ENCODE results near the gene GPR101. TPM values are rescaled to one million over a fixed set of nuclear protein-coding genes. Genes with fewer than 3 reads are reported as not detected.
A peak's percentile ranks its signal among the peaks of the same experiment; 100 is the strongest.

GPR101 gene
- total and polyA plus RNA-seq, 7 experiments from 2014 or later, result not detected

- peaks cover 0 to 2% (median 0%) of the 10 kb centered on the region in 11 donors for H3K9me3 Mint-ChIP-seq
- POLR2A ChIA-PET, result no interaction called here
- Histone ChIP-seq H3K27me3 (ENCODE audit: control insufficient read depth in 2 of 2, insufficient read depth in 2 of 2, low read length in 2 of 2) (no peaks in the 10 kb centered on the region), H3K27ac (ENCODE audit: low read depth, low read length) (no peak overlapping the region), H3K36me3 (ENCODE audit: control insufficient read depth in 2 of 3, insufficient read depth in 3 of 3, low read length in 3 of 3) (no peaks in the 10 kb centered on the region), H3K4me1 (ENCODE audit: control insufficient read depth in 2 of 2, insufficient read depth in 2 of 2, low read length in 2 of 2) (no peaks in the 10 kb centered on the region), H3K9me3 (ENCODE audit: control insufficient read depth in 2 of 3, low read length in 3 of 3) (no peaks in the 10 kb centered on the region), H3K4me3 (ENCODE audit: low read length) (no peak overlapping the region)
- H3K27me3 Mint-ChIP-seq, result peaks cover 9 to 18% (median 12%) of the 10 kb centered on the region in 5 donors
- no peak for DNase-seq
- intact Hi-C loops (cut with micrococcal nuclease), result loop anchor here in 1 of 2 donors (10.0 kb wide), 2 partner anchors 136 to 344 kb away; no protein-coding TSS in a partner anchor
- no peak for ATAC-seq
- H3K4me3 Mint-ChIP-seq, result no peak overlapping the region
- no peaks in the 10 kb centered on the region for H3K36me3 Mint-ChIP-seq
- peaks cover 0 to under 1% (median 0%) of the 10 kb centered on the region in 7 donors for H3K4me1 Mint-ChIP-seq
- CTCF ChIA-PET, result interaction anchor here (0.9 kb wide), 1 partner anchor 10 kb away, joined by 5 read pairs; no protein-coding TSS in a partner anchor
- H3K27ac Mint-ChIP-seq, result no peak overlapping the region
These were observed 24.7 kb upstream of the GPR101 start for GRCh38 chrX:137058339-137059127.

- peak overlapping the region in 6 of 9 donors; percentile 21 to 63 (median 48) for H3K27ac Mint-ChIP-seq
- POLR2A ChIA-PET, result no interaction called here
These were observed 18.9 kb upstream of the GPR101 start for GRCh38 chrX:137052643-137053235.

GRCh38 chrX:137051978-137052642, 18.3 kb upstream of the GPR101 start:
- H3K36me3 Mint-ChIP-seq, result no peaks in the 10 kb centered on the region
- Histone ChIP-seq H3K4me3 (ENCODE audit: low read length) (peak overlapping the region; percentile 68), H3K27me3 (ENCODE audit: control insufficient read depth in 2 of 2, insufficient read depth in 2 of 2, low read length in 2 of 2) (no peaks in the 10 kb centered on the region), H3K36me3 (ENCODE audit: control insufficient read depth in 2 of 3, insufficient read depth in 3 of 3, low read length in 3 of 3) (no peaks in the 10 kb centered on the region), H3K27ac (ENCODE audit: low read depth, low read length) (no peak overlapping the region), H3K4me1 (ENCODE audit: control insufficient read depth in 2 of 2, insufficient read depth in 2 of 2, low read length in 2 of 2) (no peaks in the 10 kb centered on the region), H3K9me3 (ENCODE audit: control insufficient read depth in 2 of 3, low read length in 3 of 3) (no peaks in the 10 kb centered on the region)
- CTCF ChIA-PET, result interaction anchor here (0.6 to 1.1 kb wide), 5 partner anchors 25 to 101 kb away, joined by 3 to 4 read pairs (median 3); no protein-coding TSS in a partner anchor
- peak overlapping the region in 5 of 9 donors; percentile 21 to 63 (median 45) for H3K27ac Mint-ChIP-seq
- peaks cover 0 to 15% (median 4%) of the 10 kb centered on the region in 7 donors for H3K4me1 Mint-ChIP-seq
- H3K9me3 Mint-ChIP-seq, result peaks cover 0 to 2% (median 0%) of the 10 kb centered on the region in 11 donors
- ATAC-seq, result peak; percentile 99
- intact Hi-C loops (cut with micrococcal nuclease), result loop anchor here (1.0 to 10.0 kb wide), 7 partner anchors 20 to 555 kb away; partner anchors contain the start of gene HTATSF1 (in 2 of the 2)
- peaks cover 10 to 50% (median 13%) of the 10 kb centered on the region in 5 donors for H3K27me3 Mint-ChIP-seq
- POLR2A ChIA-PET, result interaction anchor here (1.1 kb wide), 1 partner anchor 19 kb away, joined by 3 read pairs; no protein-coding TSS in a partner anchor
- H3K4me3 Mint-ChIP-seq, result peak overlapping the region; percentile 85 to 93 (median 91)
- peak; percentile 65 to 81 (median 77) for DNase-seq

More at GRCh38 chrX:137052643-137053235, 18.9 kb upstream of the GPR101 start:
- ATAC-seq (peak; percentile 24), DNase-seq (peak in 4 of 9 donors; percentile 7 to 28 (median 22))
- CTCF ChIA-PET, result interaction anchor here (0.8 to 1.1 kb wide), 4 partner anchors 25 to 102 kb away, joined by 3 to 4 read pairs (median 4); no protein-coding TSS in a partner anchor
- intact Hi-C loops (cut with micrococcal nuclease), result loop anchor here (1.0 to 10.0 kb wide), 7 partner anchors 20 to 556 kb away; partner anchors contain the start of gene HTATSF1 (in 2 of the 2)
- Mint-ChIP-seq H3K4me1 (peaks cover 0 to 15% (median 4%) of the 10 kb centered on the region in 7 donors), H3K36me3 (no peaks in the 10 kb centered on the region), H3K27me3 (peaks cover 10 to 48% (median 13%) of the 10 kb centered on the region in 5 donors), H3K9me3 (no peaks in the 10 kb centered on the region), H3K4me3 (peak overlapping the region; percentile 85 to 93 (median 91))
- peak overlapping the region; percentile 68 for H3K4me3 ChIP-seq (ENCODE audit: low read length)
- no peaks in the 10 kb centered on the region for H3K36me3 ChIP-seq (ENCODE audit: control insufficient read depth in 2 of 3, insufficient read depth in 3 of 3, low read length in 3 of 3)
- no peaks in the 10 kb centered on the region for H3K27me3 ChIP-seq (ENCODE audit: control insufficient read depth in 2 of 2, insufficient read depth in 2 of 2, low read length in 2 of 2)
- H3K4me1 ChIP-seq (ENCODE audit: control insufficient read depth in 2 of 2, insufficient read depth in 2 of 2, low read length in 2 of 2), result no peaks in the 10 kb centered on the region
- H3K9me3 ChIP-seq (ENCODE audit: control insufficient read depth in 2 of 3, low read length in 3 of 3), result no peaks in the 10 kb centered on the region
- no peak overlapping the region for H3K27ac ChIP-seq (ENCODE audit: low read depth, low read length)

DNA sequence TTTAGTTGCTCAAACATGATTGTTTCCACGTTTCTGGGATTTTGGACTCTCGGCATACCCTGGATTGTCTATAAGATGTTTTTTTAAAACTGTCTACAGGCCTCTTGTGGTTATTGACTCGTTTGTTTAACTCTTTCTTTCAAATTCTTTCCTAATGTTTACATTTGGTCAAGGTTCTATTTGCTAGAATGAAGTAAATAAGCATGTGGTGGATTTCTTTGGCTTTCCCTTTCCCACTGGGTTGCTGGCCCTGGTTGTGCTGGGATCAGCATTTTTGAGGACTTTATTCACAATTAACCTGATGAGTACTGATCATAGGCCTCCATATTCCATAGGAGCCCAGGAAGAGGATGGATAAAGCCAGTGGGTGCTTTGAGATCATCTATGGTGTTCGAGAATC, 11.1 kb upstream of the GPR101 start:
- Mint-ChIP-seq H3K4me3 (no peak overlapping the region), H3K27ac (no peak overlapping the region), H3K9me3 (peaks cover 0 to 2% (median 0%) of the 10 kb centered on the region in 11 donors), H3K4me1 (no peaks in the 10 kb centered on the region), H3K36me3 (no peaks in the 10 kb centered on the region), H3K27me3 (peaks cover 0 to 25% (median 0%) of the 10 kb centered on the region in 5 donors)
- no peak overlapping the region for H3K27ac ChIP-seq (ENCODE audit: low read depth, low read length)
- ChIA-PET POLR2A (no interaction called here), CTCF (no interaction called here)
- DNase-seq (no peak), ATAC-seq (no peak)
- no peaks in the 10 kb centered on the region for H3K27me3 ChIP-seq (ENCODE audit: control insufficient read depth in 2 of 2, insufficient read depth in 2 of 2, low read length in 2 of 2)
- H3K36me3 ChIP-seq (ENCODE audit: control insufficient read depth in 2 of 3, insufficient read depth in 3 of 3, low read length in 3 of 3), result no peaks in the 10 kb centered on the region
- no peak overlapping the region for H3K4me3 ChIP-seq (ENCODE audit: low read length)
- H3K4me1 ChIP-seq (ENCODE audit: control insufficient read depth in 2 of 2, insufficient read depth in 2 of 2, low read length in 2 of 2), result no peaks in the 10 kb centered on the region
- intact Hi-C loops (cut with micrococcal nuclease), result no loop called here
- no peaks in the 10 kb centered on the region for H3K9me3 ChIP-seq (ENCODE audit: control insufficient read depth in 2 of 3, low read length in 3 of 3)

DNA sequence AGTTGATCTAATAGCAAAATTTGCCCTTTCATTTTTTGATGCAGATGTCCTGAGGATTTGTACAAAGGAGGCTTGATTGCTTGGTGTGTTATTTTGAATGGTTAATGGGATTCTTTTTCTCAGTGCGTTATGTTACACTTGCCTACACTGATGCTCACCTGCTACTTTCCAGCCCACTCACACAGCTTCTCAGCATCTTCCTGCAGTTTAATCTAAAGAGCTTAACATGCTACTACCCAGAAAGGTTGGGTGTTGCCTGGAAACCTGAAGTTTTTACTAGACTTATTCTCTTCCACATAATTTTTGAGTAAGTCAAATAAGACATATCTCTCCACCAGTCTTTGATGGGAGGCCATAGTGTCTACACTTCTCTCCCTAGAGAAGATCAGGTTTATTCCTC, 9.9 kb upstream of the GPR101 start:
- no peak for ATAC-seq
- H3K27me3 ChIP-seq (ENCODE audit: control insufficient read depth in 2 of 2, insufficient read depth in 2 of 2, low read length in 2 of 2), result no peaks in the 10 kb centered on the region
- no peak overlapping the region for H3K4me3 ChIP-seq (ENCODE audit: low read length)
- intact Hi-C loops (cut with micrococcal nuclease), result no loop called here
- H3K36me3 Mint-ChIP-seq, result no peaks in the 10 kb centered on the region
- H3K4me3 Mint-ChIP-seq, result no peak overlapping the region
- H3K4me1 Mint-ChIP-seq, result no peaks in the 10 kb centered on the region
- peaks cover 0 to 2% (median 0%) of the 10 kb centered on the region in 11 donors for H3K9me3 Mint-ChIP-seq
- ChIA-PET POLR2A (no interaction called here), CTCF (no interaction called here)
- DNase-seq, result no peak
- no peaks in the 10 kb centered on the region for H3K36me3 ChIP-seq (ENCODE audit: control insufficient read depth in 2 of 3, insufficient read depth in 3 of 3, low read length in 3 of 3)
- H3K27ac Mint-ChIP-seq, result no peak overlapping the region
- H3K27me3 Mint-ChIP-seq, result peaks cover 0 to 24% (median 4%) of the 10 kb centered on the region in 5 donors
- H3K27ac ChIP-seq (ENCODE audit: low read depth, low read length), result no peak overlapping the region
- H3K4me1 ChIP-seq (ENCODE audit: control insufficient read depth in 2 of 2, insufficient read depth in 2 of 2, low read length in 2 of 2), result no peaks in the 10 kb centered on the region
- H3K9me3 ChIP-seq (ENCODE audit: control insufficient read depth in 2 of 3, low read length in 3 of 3), result no peaks in the 10 kb centered on the region

DNA sequence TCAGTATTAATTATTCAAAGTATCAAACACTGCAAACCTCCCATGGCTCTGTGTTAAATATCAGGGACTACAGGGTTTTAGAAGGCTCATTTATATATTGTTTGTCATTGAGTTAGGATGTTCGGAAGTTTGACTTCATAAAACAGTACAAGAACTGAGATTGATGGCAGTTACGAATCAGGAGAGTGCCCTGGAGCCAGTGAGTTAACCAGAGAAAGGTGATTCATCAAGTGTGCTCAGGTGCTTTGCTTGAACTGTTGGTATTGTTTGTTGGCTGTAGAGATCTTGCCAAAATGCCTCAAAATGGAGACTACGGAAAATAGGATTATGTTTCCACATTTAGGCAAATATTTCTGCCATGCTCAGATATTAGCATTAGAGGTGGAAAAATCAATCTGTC, 7.5 kb upstream of the GPR101 start:
- H3K27ac ChIP-seq (ENCODE audit: low read depth, low read length), result no peak overlapping the region
- no peak overlapping the region for H3K27ac Mint-ChIP-seq
- CTCF ChIA-PET, result no interaction called here
- intact Hi-C loops (cut with micrococcal nuclease), result no loop called here
- H3K4me1 Mint-ChIP-seq, result no peaks in the 10 kb centered on the region
- H3K9me3 ChIP-seq (ENCODE audit: control insufficient read depth in 2 of 3, low read length in 3 of 3), result no peaks in the 10 kb centered on the region
- DNase-seq (no peak), ATAC-seq (no peak)
- POLR2A ChIA-PET, result no interaction called here
- H3K27me3 Mint-ChIP-seq, result peaks cover 0 to 28% (median 4%) of the 10 kb centered on the region in 5 donors
- H3K36me3 Mint-ChIP-seq, result no peaks in the 10 kb centered on the region
- no peaks in the 10 kb centered on the region for H3K27me3 ChIP-seq (ENCODE audit: control insufficient read depth in 2 of 2, insufficient read depth in 2 of 2, low read length in 2 of 2)
- H3K9me3 Mint-ChIP-seq, result no peaks in the 10 kb centered on the region
- H3K4me3 Mint-ChIP-seq, result no peak overlapping the region
- no peaks in the 10 kb centered on the region for H3K36me3 ChIP-seq (ENCODE audit: control insufficient read depth in 2 of 3, insufficient read depth in 3 of 3, low read length in 3 of 3)
- no peak overlapping the region for H3K4me3 ChIP-seq (ENCODE audit: low read length)
- no peaks in the 10 kb centered on the region for H3K4me1 ChIP-seq (ENCODE audit: control insufficient read depth in 2 of 2, insufficient read depth in 2 of 2, low read length in 2 of 2)

Measured in naive thymus-derived CD4-positive, alpha-beta T cell (primary cell).